Stimulated activated CD8-positive, alpha-beta memory T cell treated with anti-CD3 and anti-CD28 coated beads, Interleukin-12 subunit alpha, Interleukin-12 subunit beta, amount 100 ng/mL, for 24 hours (primary cell): Measurements from ENCODE around the gene CABP4.
"Not testable (repeated sequence)": the region's sequence is repeated elsewhere in the genome, so short reads cannot be mapped to it uniquely, and the experiment has no call there.

Experiments
- DNase-seq: peaks from one replicate; pipeline ENCODE4 v3.0.0-alpha.2; 2020; ENCODE audit errors: extremely low read depth

The CABP4 gene

GRCh38 chr11:67453816-67454732 is 1.1 kb upstream of the CABP4 start:
- no peak for DNase-seq

GRCh38 chr11:67456068-67456705 is 1.0 kb downstream of the CABP4 start:
- DNase-seq, result no peak

GRCh38 chr11:67457453-67457852 is 2.3 kb downstream of the CABP4 start:
- DNase-seq, result no peak

- no peak for DNase-seq
Measured at GRCh38 chr11:67458266-67458665, 3.1 kb downstream of the CABP4 start.

GRCh38 chr11:67463186-67463585 is 8.0 kb downstream of the CABP4 start:
- no peak for DNase-seq

- no peak for DNase-seq
Measured at GRCh38 chr11:67463680-67464410, 8.7 kb downstream of the CABP4 start.

- peak; percentile 84 for DNase-seq
Measured at GRCh38 chr11:67464411-67465188, 9.4 kb downstream of the CABP4 start.

GRCh38 chr11:67465189-67465510 is 10.0 kb downstream of the CABP4 start:
- DNase-seq, result no peak

GRCh38 chr11:67465530-67465929 is 10.4 kb downstream of the CABP4 start:
- not testable (repeated sequence) for DNase-seq

- no peak for DNase-seq
Measured at GRCh38 chr11:67466367-67466766, 11.2 kb downstream of the CABP4 start.

- no peak for DNase-seq
Measured at GRCh38 chr11:67466962-67467771, 12.0 kb downstream of the CABP4 start.

- no peak for DNase-seq
Measured at GRCh38 chr11:67468056-67468455, 12.9 kb downstream of the CABP4 start.

- no peak for DNase-seq
Measured at GRCh38 chr11:67468456-67468758, 13.3 kb downstream of the CABP4 start.

- peak; percentile 81 for DNase-seq
Measured at GRCh38 chr11:67468759-67469507, 13.8 kb downstream of the CABP4 start, which contains the start of gene TMEM134. Gene TMEM134, minus strand, starts transcription at chr11:67469251. Its CDS starts 59 bp downstream, at chr11:67469192.

- DNase-seq, result no peak
Measured at GRCh38 chr11:67469508-67469811, 14.3 kb downstream of the CABP4 start.

- DNase-seq, result no peak
Measured at GRCh38 chr11:67470337-67471002, 15.3 kb downstream of the CABP4 start.

GRCh38 chr11:67472882-67473281 is 17.7 kb downstream of the CABP4 start:
- no peak for DNase-seq

- DNase-seq, result not testable (repeated sequence)
Measured at GRCh38 chr11:67476692-67477091, 21.5 kb downstream of the CABP4 start.

- not testable (repeated sequence) for DNase-seq
Measured at GRCh38 chr11:67477344-67478050, 22.3 kb downstream of the CABP4 start.
